HL-60/S4 treated with phorbol 12-myristate 13-acetate at 8.2 ng/mL for 4 days and 3 days (cell line): ENCODE measurements around the gene GDA.

ENCODE experiments used
- in situ Hi-C: fragments of 300-500 bp; cut with MboI; formaldehyde crosslinking; loops from 2 replicates; pipeline ENCODE4 v1.15.0; 2022; ENCODE audit warnings: low sequenced_read_pairs

Gene GDA

GRCh38 chr9:72274441-72274840, 125.2 kb downstream of the GDA start:
- in situ Hi-C loops = loop anchor here (10.0 kb wide), 1 partner anchor 230 kb away; no protein-coding TSS in a partner anchor

- in situ Hi-C loops = loop anchor here (10.0 to 25.0 kb wide), 2 partner anchors 230 to 312 kb away; no protein-coding TSS in a partner anchor
Measured at GRCh38 chr9:72274916-72275315, 125.7 kb downstream of the GDA start.

GRCh38 chr9:72276429-72276828, 127.2 kb downstream of the GDA start:
- in situ Hi-C loops = loop anchor here (10.0 to 25.0 kb wide), 2 partner anchors 232 to 311 kb away; no protein-coding TSS in a partner anchor

- in situ Hi-C loops = loop anchor here (10.0 to 25.0 kb wide), 2 partner anchors 234 to 308 kb away; no protein-coding TSS in a partner anchor
Measured at GRCh38 chr9:72278959-72279358, 129.7 kb downstream of the GDA start.

GRCh38 chr9:72280913-72281500, 131.8 kb downstream of the GDA start:
- in situ Hi-C loops = loop anchor here (10.0 to 25.0 kb wide), 2 partner anchors 306 to 534 kb away; no protein-coding TSS in a partner anchor

- in situ Hi-C loops = loop anchor here (10.0 to 25.0 kb wide), 2 partner anchors 298 to 525 kb away; no protein-coding TSS in a partner anchor
Measured at GRCh38 chr9:72289401-72289800, 140.2 kb downstream of the GDA start.

GRCh38 chr9:72290311-72290710, 141.1 kb downstream of the GDA start:
- in situ Hi-C loops = loop anchor here (25.0 kb wide), 1 partner anchor 297 kb away; no protein-coding TSS in a partner anchor

- in situ Hi-C loops = loop anchor here (25.0 kb wide), 1 partner anchor 296 kb away; no protein-coding TSS in a partner anchor
Measured at GRCh38 chr9:72291576-72291975, 142.3 kb downstream of the GDA start.

GRCh38 chr9:72292256-72292682, 143.0 kb downstream of the GDA start:
- in situ Hi-C loops = loop anchor here (25.0 kb wide), 1 partner anchor 295 kb away; no protein-coding TSS in a partner anchor

- in situ Hi-C loops = loop anchor here (25.0 kb wide), 1 partner anchor 294 kb away; no protein-coding TSS in a partner anchor
Measured at GRCh38 chr9:72292874-72293607, 143.8 kb downstream of the GDA start.

GRCh38 chr9:72294936-72295335, 145.7 kb downstream of the GDA start:
- in situ Hi-C loops = loop anchor here (25.0 kb wide), 1 partner anchor 292 kb away; no protein-coding TSS in a partner anchor

- in situ Hi-C loops = loop anchor here (25.0 kb wide), 1 partner anchor 290 kb away; no protein-coding TSS in a partner anchor
Measured at GRCh38 chr9:72297516-72297915, 148.3 kb downstream of the GDA start.

GRCh38 chr9:72299017-72299603, 149.9 kb downstream of the GDA start:
- in situ Hi-C loops = loop anchor here (25.0 kb wide), 1 partner anchor 288 kb away; no protein-coding TSS in a partner anchor

- in situ Hi-C loops = no loop called here
Measured at GRCh38 chr9:72300873-72301272, 151.6 kb downstream of the GDA start.
